GM12878 (cell line): ENCODE measurements around the gene MAP4K5. TPM values are rescaled to one million over a fixed set of nuclear protein-coding genes. Genes with fewer than 3 reads are reported as not detected.
"Not testable (repeated sequence)": the region's sequence is repeated elsewhere in the genome, so short reads cannot be mapped to it uniquely, and the experiment has no call there.

Experiments
- ATAC-seq: fragments of 200-7000 bp; cut with Tn5 transposase; 3 replicates; pipeline ENCODE4 v1.9.1; 2020; ENCODE audit warnings: mild to moderate bottlenecking, moderate library complexity
- BruUV-seq: library from RNA; stranded (reverse); fragments of 400-500 nt; replicated peaks from 2 replicates; lab custom pipeline; 2021; lab: Mats Ljungman, UMichigan
- CTCF ChIA-PET: fragments of 300-600 bp; sonication (Branson Sonifier 250); formaldehyde crosslinking; extraction: SDS; loops from one replicate; lab custom pipeline; 2021; ENCODE audit warnings: inconsistent platforms; lab: Yijun Ruan, JAX
- POLR2A ChIA-PET: fragments of 350-600 bp; formaldehyde crosslinking; extraction: SDS; loops from one replicate; lab custom pipeline; 2021; ENCODE audit warnings: inconsistent platforms; lab: Charles Lee
- RAD21 ChIA-PET: fragments of 300-600 bp; sonication (Branson Sonifier 250); formaldehyde crosslinking; loops from one replicate; lab custom pipeline; 2023; ENCODE audit warnings: antibody characterized with exemption; ENCODE audit not compliant: unreplicated experiment; lab: Charles Lee
- SMC1A ChIA-PET: fragments of 300-600 bp; sonication (Branson Sonifier 250); formaldehyde crosslinking; loops from one replicate; lab custom pipeline; 2023; ENCODE audit not compliant: unreplicated experiment, uncharacterized antibody; lab: Charles Lee
- DNase-seq: peaks from one replicate; pipeline ENCODE4 v3.0.0-alpha.2; 2011; ENCODE audit warnings: low read depth, low spot score
- FAIRE-seq: peaks from 3 replicates; lab custom pipeline; 2011; peaks lifted over from hg19 to GRCh38; lab: Jason Lieb, UNC
- H2AFZ ChIP-seq: 2 replicates; pipeline ENCODE4 v1.6.0; 2011; ENCODE audit warnings: low read depth, low read length, control low read depth; ENCODE audit not compliant: control insufficient read depth
- H3K27ac ChIP-seq: 2 replicates; pipeline ENCODE4 v1.5.1; 2011; ENCODE audit warnings: control low read depth; ENCODE audit not compliant: control insufficient read depth, insufficient read depth
- H3K27me3 ChIP-seq, 2 experiments: replicated peaks in 1 of 2; 2 replicates each; pipeline versions ENCODE4 v1.6.0 to v1.6.1; 2011; ENCODE audit warnings: low read length in 1 of 2; ENCODE audit not compliant: control insufficient read depth in 2 of 2, insufficient read depth in 2 of 2
- H3K36me3 ChIP-seq, 2 experiments: 2 replicates each; pipeline ENCODE4 v1.5.1; 2011; ENCODE audit warnings: low read length in 1 of 2; ENCODE audit not compliant: control insufficient read depth in 2 of 2, insufficient read depth in 2 of 2
- H3K4me1 ChIP-seq: 2 replicates; pipeline ENCODE4 v1.6.1; 2011; ENCODE audit warnings: mild to moderate bottlenecking, low read length, moderate library complexity, mixed read lengths; ENCODE audit not compliant: control insufficient read depth, insufficient read depth
- H3K4me2 ChIP-seq: 2 replicates; pipeline ENCODE4 v1.6.0; 2011; ENCODE audit warnings: control low read depth; ENCODE audit not compliant: control insufficient read depth, insufficient read depth
- H3K4me3 ChIP-seq: fragments of 200-600 bp; sonication (generic); 2 replicates; pipeline ENCODE4 v1.5.1; 2016
- H3K79me2 ChIP-seq: 2 replicates; pipeline ENCODE4 v1.6.0; 2011; ENCODE audit warnings: low read length; ENCODE audit not compliant: control insufficient read depth, insufficient read depth
- H3K9ac ChIP-seq: 2 replicates; pipeline ENCODE4 v1.8.0; 2011; ENCODE audit warnings: low read length, control low read depth, mixed read lengths; ENCODE audit not compliant: control insufficient read depth, insufficient read depth
- H3K9me3 ChIP-seq: replicated peaks from 3 replicates; pipeline ENCODE4 v1.5.1; 2011; ENCODE audit warnings: mild to moderate bottlenecking, low read length; ENCODE audit not compliant: control insufficient read depth, insufficient read depth
- H4K20me1 ChIP-seq: 2 replicates; pipeline ENCODE4 v1.6.0; 2011; ENCODE audit not compliant: control insufficient read depth, insufficient read depth
- HDGF ChIP-seq: fragments of 450-650 bp; IDR thresholded peaks from 2 replicates; pipeline ENCODE4 v1.6.1; 2016; ENCODE audit warnings: antibody characterized with exemption
- NR2F1 ChIP-seq: fragments of 450-650 bp; conservative IDR thresholded peaks from 2 replicates; pipeline ENCODE4 v1.6.1; 2017; ENCODE audit warnings: mild to moderate bottlenecking
- RFX5 ChIP-seq: IDR thresholded peaks from 2 replicates; pipeline ENCODE4 v1.6.1; 2011; ENCODE audit warnings: low read depth, low read length, improper control_type of control experiment
- TCF3 ChIP-seq: IDR thresholded peaks from 2 replicates; pipeline ENCODE4 v1.6.1; 2012; ENCODE audit warnings: low read depth, mild to moderate bottlenecking, low read length, borderline replicate concordance; ENCODE audit not compliant: insufficient read depth
- YY1 ChIP-seq: IDR thresholded peaks from 2 replicates; pipeline ENCODE4 v1.6.1; 2011; ENCODE audit warnings: low read depth, mild to moderate bottlenecking, low read length
- ZBTB33 ChIP-seq: fragments of 450-650 bp; IDR thresholded peaks from 2 replicates; pipeline ENCODE4 v1.6.1; 2017; ENCODE audit warnings: mild to moderate bottlenecking
- WGBS: methylation state at CpG from one replicate; pipeline ENCODE4 v1.1.6; 2016; ENCODE audit warnings: low lambda C conversion rate; ENCODE audit not compliant: insufficient replicate concordance, insufficient coverage; ENCODE audit errors: missing lambda C conversion rate; 5-methylcytosine and 5-hydroxymethylcytosine counted together
- in situ Hi-C: fragments of 300-500 bp; cut with MboI; formaldehyde crosslinking; loops from 9 replicates; pipeline ENCODE4 v1.14.3; 2018; ENCODE audit warnings: mixed read lengths
- intact Hi-C: fragments of 100-400 bp; cut with micrococcal nuclease; formaldehyde crosslinking; loops from one replicate; pipeline ENCODE4 v1.14.2; 2022; ENCODE audit not compliant: unreplicated experiment
- polyA plus RNA-seq, 11 experiments: library from polyadenylated mRNA; depleted of rRNA in 4 of 11; unstranded in 6 of 11; stranded (reverse) in 5 of 11; fragments of >200 nt; fragmentation: Nextera tagmentation in 4 of 11; fragmentation: Illumina TruSeq in 1 of 11; extraction: Ambion mirVana in 4 of 11; extraction: Trizol in 1 of 11; gene quantifications; 1 replicate in 1 of 11; 2 replicates in 10 of 11; pipeline versions ENCODE4 v1.2.1 to v1.2.3, GENCODE V29; 2011 to 2016; ENCODE audit warnings: inconsistent platforms in 2 of 11, missing spikeins in 2 of 11, low read depth in 1 of 11
- total RNA-seq, 4 experiments: library from RNA; depleted of rRNA in 3 of 4; stranded (reverse); fragments of >200 nt in 3 of 4; fragmentation: Illumina TruSeq in 1 of 4; extraction: Trizol in 1 of 4; gene quantifications; 2 replicates each; pipeline versions ENCODE4 v1.2.1 to v1.2.3, GENCODE V29; 2013 to 2021
- TF ChIP-seq, protein P1 (sequence below): fragments of 450-650 bp; formaldehyde crosslinking; IDR thresholded peaks from 2 replicates; pipeline ENCODE4 v1.5.0; 2022; ENCODE audit warnings: mild to moderate bottlenecking, missing genetic modification characterization
- TF ChIP-seq, protein P2 (sequence below): fragments of 450-650 bp; IDR thresholded peaks from 2 replicates; pipeline ENCODE4 v1.6.1; 2017; ENCODE audit warnings: antibody characterized with exemption, mild to moderate bottlenecking, moderate library complexity

The MAP4K5 gene
- total and polyA plus RNA-seq, 10 of the 15 experiments (the other 5 are each of a cell fraction or from before 2014, with no cell fraction given): 9.1 to 41.3 (median 30.1) TPM

DNA sequence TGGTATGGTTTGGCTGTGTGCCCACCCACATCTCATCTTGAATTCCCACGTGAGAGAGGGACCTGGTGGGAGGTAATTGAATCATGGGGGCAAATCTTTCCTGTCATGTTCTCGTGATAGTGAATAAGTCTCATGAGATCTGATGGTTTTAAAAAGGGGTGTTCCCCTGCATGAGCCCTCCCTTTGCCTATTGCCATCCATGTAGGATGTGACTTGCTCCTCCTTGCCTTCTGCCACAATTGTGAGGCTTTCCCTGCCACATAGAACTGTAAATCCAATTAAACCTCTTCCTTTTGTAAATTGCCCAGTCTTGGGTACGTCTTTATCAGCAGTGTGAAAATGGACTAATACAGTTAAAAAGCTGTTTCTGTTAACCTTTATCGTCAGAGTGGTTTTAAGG lies 5.7 kb upstream of the MAP4K5 start:
- H4K20me1 ChIP-seq, H2AFZ ChIP-seq, RAD21 ChIA-PET, POLR2A ChIA-PET, BruUV-seq, H3K4me1 ChIP-seq, intact Hi-C loops, H3K79me2 ChIP-seq, ATAC-seq, FAIRE-seq, H3K4me3 ChIP-seq, H3K9ac ChIP-seq, H3K36me3 ChIP-seq, H3K4me2 ChIP-seq, DNase-seq, in situ Hi-C loops, H3K27me3 ChIP-seq, H3K27ac ChIP-seq, H3K9me3 ChIP-seq: not testable (repeated sequence)
- WGBS: 29% methylated on average over 4 of the region's 4 CpGs
- SMC1A ChIA-PET: interaction anchor here (0.7 to 1.8 kb wide), 3 partner anchors 217 to 239 kb away, joined by 3 to 7 read pairs (median 4); no protein-coding TSS in a partner anchor
- CTCF ChIA-PET: interaction anchor here (0.7 to 4.2 kb wide), 7 partner anchors 9 to 680 kb away, joined by 3 to 17 read pairs (median 4); no protein-coding TSS in a partner anchor

GRCh38 chr14:50534997-50535396 lies 2.6 kb upstream of the MAP4K5 start:
- SMC1A ChIA-PET: no interaction called here
- no TSS peak for BruUV-seq
- TF ChIP-seq YY1: no peak
- TF ChIP-seq, protein P1, sequence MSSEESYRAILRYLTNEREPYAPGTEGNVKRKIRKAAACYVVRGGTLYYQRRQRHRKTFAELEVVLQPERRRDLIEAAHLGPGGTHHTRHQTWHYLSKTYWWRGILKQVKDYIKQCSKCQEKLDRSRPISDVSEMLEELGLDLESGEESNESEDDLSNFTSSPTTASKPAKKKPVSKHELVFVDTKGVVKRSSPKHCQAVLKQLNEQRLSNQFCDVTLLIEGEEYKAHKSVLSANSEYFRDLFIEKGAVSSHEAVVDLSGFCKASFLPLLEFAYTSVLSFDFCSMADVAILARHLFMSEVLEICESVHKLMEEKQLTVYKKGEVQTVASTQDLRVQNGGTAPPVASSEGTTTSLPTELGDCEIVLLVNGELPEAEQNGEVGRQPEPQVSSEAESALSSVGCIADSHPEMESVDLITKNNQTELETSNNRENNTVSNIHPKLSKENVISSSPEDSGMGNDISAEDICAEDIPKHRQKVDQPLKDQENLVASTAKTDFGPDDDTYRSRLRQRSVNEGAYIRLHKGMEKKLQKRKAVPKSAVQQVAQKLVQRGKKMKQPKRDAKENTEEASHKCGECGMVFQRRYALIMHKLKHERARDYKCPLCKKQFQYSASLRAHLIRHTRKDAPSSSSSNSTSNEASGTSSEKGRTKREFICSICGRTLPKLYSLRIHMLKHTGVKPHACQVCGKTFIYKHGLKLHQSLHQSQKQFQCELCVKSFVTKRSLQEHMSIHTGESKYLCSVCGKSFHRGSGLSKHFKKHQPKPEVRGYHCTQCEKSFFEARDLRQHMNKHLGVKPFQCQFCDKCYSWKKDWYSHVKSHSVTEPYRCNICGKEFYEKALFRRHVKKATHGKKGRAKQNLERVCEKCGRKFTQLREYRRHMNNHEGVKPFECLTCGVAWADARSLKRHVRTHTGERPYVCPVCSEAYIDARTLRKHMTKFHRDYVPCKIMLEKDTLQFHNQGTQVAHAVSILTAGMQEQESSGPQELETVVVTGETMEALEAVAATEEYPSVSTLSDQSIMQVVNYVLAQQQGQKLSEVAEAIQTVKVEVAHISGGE (CRISPR knock-in tag): no peak
- TF ChIP-seq RFX5: no peak
- TF ChIP-seq, protein P2, sequence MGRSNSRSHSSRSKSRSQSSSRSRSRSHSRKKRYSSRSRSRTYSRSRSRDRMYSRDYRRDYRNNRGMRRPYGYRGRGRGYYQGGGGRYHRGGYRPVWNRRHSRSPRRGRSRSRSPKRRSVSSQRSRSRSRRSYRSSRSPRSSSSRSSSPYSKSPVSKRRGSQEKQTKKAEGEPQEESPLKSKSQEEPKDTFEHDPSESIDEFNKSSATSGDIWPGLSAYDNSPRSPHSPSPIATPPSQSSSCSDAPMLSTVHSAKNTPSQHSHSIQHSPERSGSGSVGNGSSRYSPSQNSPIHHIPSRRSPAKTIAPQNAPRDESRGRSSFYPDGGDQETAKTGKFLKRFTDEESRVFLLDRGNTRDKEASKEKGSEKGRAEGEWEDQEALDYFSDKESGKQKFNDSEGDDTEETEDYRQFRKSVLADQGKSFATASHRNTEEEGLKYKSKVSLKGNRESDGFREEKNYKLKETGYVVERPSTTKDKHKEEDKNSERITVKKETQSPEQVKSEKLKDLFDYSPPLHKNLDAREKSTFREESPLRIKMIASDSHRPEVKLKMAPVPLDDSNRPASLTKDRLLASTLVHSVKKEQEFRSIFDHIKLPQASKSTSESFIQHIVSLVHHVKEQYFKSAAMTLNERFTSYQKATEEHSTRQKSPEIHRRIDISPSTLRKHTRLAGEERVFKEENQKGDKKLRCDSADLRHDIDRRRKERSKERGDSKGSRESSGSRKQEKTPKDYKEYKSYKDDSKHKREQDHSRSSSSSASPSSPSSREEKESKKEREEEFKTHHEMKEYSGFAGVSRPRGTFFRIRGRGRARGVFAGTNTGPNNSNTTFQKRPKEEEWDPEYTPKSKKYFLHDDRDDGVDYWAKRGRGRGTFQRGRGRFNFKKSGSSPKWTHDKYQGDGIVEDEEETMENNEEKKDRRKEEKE: no peak
- no peak for TF ChIP-seq ZBTB33
- TF ChIP-seq HDGF: no peak
- TF ChIP-seq NR2F1: no peak
- no peak for TF ChIP-seq TCF3

More at GRCh38 chr14:50534997-50535396, 2.6 kb upstream of the MAP4K5 start:
- ATAC-seq: no peak
- no peaks in the 10 kb centered on the region for H3K27me3 ChIP-seq
- no peak overlapping the region for H3K4me2 ChIP-seq
- H3K36me3 ChIP-seq: no peaks in the 10 kb centered on the region
- ChIA-PET CTCF (interaction anchor here (0.6 to 0.9 kb wide), 2 partner anchors 190 to 901 kb away, joined by 3 read pairs; no protein-coding TSS in a partner anchor), POLR2A (no interaction called here), RAD21 (no interaction called here)
- no peaks in the 10 kb centered on the region; the same call in 1 of the 3 replicates for H3K9me3 ChIP-seq
- H4K20me1 ChIP-seq: no peaks in the 10 kb centered on the region
- no peak overlapping the region for H3K27ac ChIP-seq
- 69% methylated on average over 1 of the region's 1 CpG for WGBS
- no peak for FAIRE-seq
- no peak overlapping the region for H2AFZ ChIP-seq
- H3K9ac ChIP-seq: no peak overlapping the region
- H3K4me3 ChIP-seq: no peak overlapping the region
- H3K4me1 ChIP-seq: peaks cover 10% of the 10 kb centered on the region
- intact Hi-C loops: loop anchor here (5.0 kb wide), 2 partner anchors 303 to 903 kb away; partner anchors contain the start of gene SOS2
- H3K79me2 ChIP-seq: peaks cover 14% of the 10 kb centered on the region
- in situ Hi-C loops: loop anchor here (5.0 kb wide), 1 partner anchor 683 kb away; the partner anchor contains the start of gene NEMF
- no peak for DNase-seq
